ENCODE measurements around the gene AKNA. TPM values are rescaled to one million over a fixed set of nuclear protein-coding genes. Genes with fewer than 3 reads are reported as not detected.

Gene AKNA
- polyA plus RNA-seq, 1 experiment: 7.0 TPM

DNA sequence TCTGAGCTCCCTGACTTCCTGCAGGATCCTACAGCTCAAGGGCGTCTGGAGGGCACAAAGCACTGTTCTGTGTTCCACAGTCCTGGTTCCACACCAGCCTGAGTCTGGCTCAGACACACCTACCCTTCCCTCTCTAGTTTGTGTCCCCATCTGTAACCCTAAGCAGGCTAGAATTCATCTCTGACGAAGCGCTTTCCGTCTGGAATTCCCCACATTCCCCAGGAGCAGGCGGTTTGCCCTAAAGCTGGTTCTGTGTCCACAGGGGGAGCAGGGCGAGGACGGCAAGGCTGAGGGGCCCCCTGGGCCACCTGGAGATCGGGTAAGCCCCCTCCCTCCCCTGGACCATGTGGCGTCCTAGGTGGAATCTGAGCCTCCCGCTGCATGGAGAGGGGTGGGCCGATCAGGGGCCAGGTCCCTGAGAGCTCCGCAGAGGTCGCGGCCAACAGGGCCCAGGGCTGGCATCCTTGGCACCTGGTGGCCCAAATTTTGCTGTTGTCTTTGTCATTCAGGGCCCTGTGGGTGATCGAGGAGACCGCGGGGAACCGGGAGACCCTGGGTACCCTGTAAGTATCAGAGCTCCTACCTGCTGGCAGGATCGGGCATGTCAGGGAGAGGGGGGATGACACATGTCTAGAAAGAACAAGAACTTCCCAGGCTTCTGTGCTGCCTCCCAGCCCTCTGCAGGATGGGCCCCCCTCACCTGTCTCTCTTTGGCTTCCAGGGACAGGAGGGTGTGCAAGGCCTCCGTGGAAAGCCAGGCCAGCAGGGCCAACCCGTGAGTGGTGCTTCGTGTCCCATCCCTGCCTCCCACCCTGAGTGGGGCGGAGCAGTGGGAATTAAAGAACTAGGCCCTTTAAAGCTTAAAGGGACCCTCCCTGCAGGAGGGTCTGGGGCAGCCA is 99.3 kb downstream of the AKNA start:
- CTCF ChIA-PET: interaction anchor here (0.8 to 16.9 kb wide), 5 partner anchors 134 to 481 kb away, joined by 3 to 348 read pairs (median 4); no protein-coding TSS in a partner anchor
- Histone ChIP-seq H3K4me3 (ENCODE audit: low read depth, low read length) (no peak overlapping the region), H3K27ac (ENCODE audit: low read depth, low read length) (peak overlapping the region; percentile 81), H3K27me3 (ENCODE audit: control insufficient read depth, insufficient read depth, low read length) (no peaks in the 10 kb centered on the region), H3K9me3 (ENCODE audit: control insufficient read depth, insufficient read depth, low read length) (peaks cover 2% of the 10 kb centered on the region; the same call in 1 of the 2 replicates)
- DNase-seq (ENCODE audit: low read depth, low spot score): no peak
- TF ChIP-seq CTCF (IDR thresholded peaks at IDR 0.05; ENCODE audit: low read depth, low read length): no peak
- POLR2A ChIA-PET: interaction anchor here (0.7 to 0.9 kb wide), 2 partner anchors 11 to 135 kb away, joined by 3 read pairs; no protein-coding TSS in a partner anchor

GRCh38 chr9:114287763-114288192 is 100.0 kb downstream of the AKNA start:
- Histone ChIP-seq H3K4me3 (ENCODE audit: low read depth, low read length) (no peak overlapping the region), H3K27me3 (ENCODE audit: control insufficient read depth, insufficient read depth, low read length) (no peaks in the 10 kb centered on the region), H3K9me3 (ENCODE audit: control insufficient read depth, insufficient read depth, low read length) (peaks cover 2% of the 10 kb centered on the region; the same call in 1 of the 2 replicates), H3K27ac (ENCODE audit: low read depth, low read length) (peak overlapping the region; percentile 81)
- ChIA-PET POLR2A (interaction anchor here (0.7 to 0.9 kb wide), 2 partner anchors 10 to 134 kb away, joined by 3 read pairs; no protein-coding TSS in a partner anchor), CTCF (interaction anchor here (1.3 to 16.9 kb wide), 5 partner anchors 133 to 480 kb away, joined by 3 to 348 read pairs (median 16); no protein-coding TSS in a partner anchor)
- no peak for DNase-seq (ENCODE audit: low read depth, low spot score)
- no peak for TF ChIP-seq CTCF (IDR thresholded peaks at IDR 0.05; ENCODE audit: low read depth, low read length)

GRCh38 chr9:114287001-114287762 is 100.6 kb downstream of the AKNA start:
- ChIA-PET POLR2A (interaction anchor here (0.6 to 0.9 kb wide), 2 partner anchors 134 to 331 kb away, joined by 3 to 13 read pairs; no protein-coding TSS in a partner anchor), CTCF (interaction anchor here (1.4 to 16.9 kb wide), 3 partner anchors 132 to 204 kb away, joined by 3 to 348 read pairs (median 16); partner anchors contain the start of gene COL27A1)
- H3K4me3 ChIP-seq (ENCODE audit: low read depth, low read length): no peak overlapping the region
- no peak for DNase-seq (ENCODE audit: low read depth, low spot score)
- TF ChIP-seq CTCF (IDR thresholded peaks at IDR 0.05; ENCODE audit: low read depth, low read length): no peak
- H3K27me3 ChIP-seq (ENCODE audit: control insufficient read depth, insufficient read depth, low read length): no peaks in the 10 kb centered on the region
- H3K27ac ChIP-seq (ENCODE audit: low read depth, low read length): peak overlapping the region; percentile 81
- H3K9me3 ChIP-seq (ENCODE audit: control insufficient read depth, insufficient read depth, low read length): peaks cover 2% of the 10 kb centered on the region; the same call in 1 of the 2 replicates

DNA sequence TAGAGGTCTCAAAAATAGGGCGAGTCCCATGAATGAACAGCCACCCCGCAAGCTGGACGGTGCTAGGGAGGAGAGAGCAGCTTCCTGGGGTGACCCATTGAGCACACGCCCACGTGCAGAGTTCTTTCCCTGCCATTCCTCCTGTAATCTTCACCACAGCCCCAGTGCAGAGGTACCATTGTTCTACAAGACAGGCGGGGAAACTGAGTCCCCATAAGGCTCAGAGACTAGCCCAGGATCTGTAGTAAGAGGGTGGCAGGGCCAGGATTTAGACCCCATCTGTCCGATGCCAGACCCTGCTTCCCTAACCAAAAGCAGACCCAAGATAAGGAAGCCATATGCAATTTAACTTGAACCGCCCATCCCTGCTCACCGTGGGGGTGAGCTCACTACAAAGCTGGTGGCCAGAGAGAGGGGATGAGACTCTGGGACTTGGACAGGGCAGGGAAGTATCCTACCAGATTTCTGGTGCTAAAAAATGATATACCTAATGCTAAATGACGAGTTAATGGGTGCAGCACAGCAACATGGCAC is 101.6 kb downstream of the AKNA start:
- H3K27ac ChIP-seq (ENCODE audit: low read depth, low read length): no peak overlapping the region
- peaks cover 2% of the 10 kb centered on the region; the same call in 1 of the 2 replicates for H3K9me3 ChIP-seq (ENCODE audit: control insufficient read depth, insufficient read depth, low read length)
- POLR2A ChIA-PET: interaction anchor here (0.6 to 1.1 kb wide), 3 partner anchors 9 to 1604 kb away, joined by 3 to 14 read pairs (median 13); no protein-coding TSS in a partner anchor
- H3K4me3 ChIP-seq (ENCODE audit: low read depth, low read length): no peak overlapping the region
- TF ChIP-seq CTCF (IDR thresholded peaks at IDR 0.05; ENCODE audit: low read depth, low read length): no peak
- no peaks in the 10 kb centered on the region for H3K27me3 ChIP-seq (ENCODE audit: control insufficient read depth, insufficient read depth, low read length)
- CTCF ChIA-PET: interaction anchor here (1.4 to 16.9 kb wide), 3 partner anchors 131 to 204 kb away, joined by 3 to 348 read pairs (median 16); partner anchors contain the start of gene COL27A1
- no peak for DNase-seq (ENCODE audit: low read depth, low spot score)

All from AG04450 (cell line).